Activated naive CD4-positive, alpha-beta T cell treated with anti-CD3 and anti-CD28 coated beads, Interleukin-2, amount 10 ng/mL, durations not matched to agents 7 days and 5 days (primary cell): ENCODE data around the gene QKI.

Experiments used
- CTCF ChIA-PET: fragments of 350-600 bp; sonication (Branson Sonifier 250); formaldehyde crosslinking; loops from one replicate; lab custom pipeline; 2021; ENCODE audit warnings: antibody characterized with exemption; lab: Charles Lee
- DNase-seq: peaks from one replicate; pipeline ENCODE4 v3.0.0-alpha.2; 2020
- H3K27ac Mint-ChIP-seq: one replicate; pipeline ENCODE4 v1.8.0; 2021; ENCODE audit warnings: mild to moderate bottlenecking, moderate library complexity, mixed read lengths
- H3K27me3 Mint-ChIP-seq: one replicate; pipeline ENCODE4 v1.8.0; 2021; ENCODE audit warnings: mild to moderate bottlenecking, mixed read lengths
- H3K36me3 Mint-ChIP-seq: one replicate; pipeline ENCODE4 v1.8.0; 2021; ENCODE audit warnings: mixed read lengths
- H3K4me1 Mint-ChIP-seq: one replicate; pipeline ENCODE4 v1.8.0; 2021; ENCODE audit warnings: mixed read lengths
- H3K4me3 Mint-ChIP-seq: one replicate; pipeline ENCODE4 v1.8.0; 2021; ENCODE audit warnings: mild to moderate bottlenecking, moderate library complexity, mixed read lengths
- H3K9me3 Mint-ChIP-seq: one replicate; pipeline ENCODE4 v1.8.0; 2021; ENCODE audit warnings: mixed read lengths

Gene QKI

DNA sequence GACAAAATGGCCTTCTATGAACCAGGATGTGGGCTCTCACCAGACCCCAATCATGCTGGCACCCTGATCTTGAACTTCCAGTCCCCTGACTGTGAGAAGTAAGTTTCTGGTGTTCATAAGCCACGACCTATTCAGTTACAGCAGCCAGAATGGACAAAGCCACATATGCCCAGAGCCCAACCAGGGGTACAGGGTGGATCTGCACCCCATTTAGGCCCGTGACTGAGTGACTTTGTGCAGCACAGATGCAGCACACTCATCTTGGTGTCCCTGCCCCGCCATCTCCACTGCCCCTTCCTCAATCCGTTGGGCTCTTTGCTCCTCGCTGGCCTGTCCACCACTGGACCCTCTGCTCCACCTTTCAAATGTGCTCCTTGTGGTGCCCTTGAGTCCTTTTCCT is 205.6 kb downstream of the QKI start:
- Mint-ChIP-seq H3K9me3 (no peaks in the 10 kb centered on the region), H3K4me1 (no peaks in the 10 kb centered on the region), H3K36me3 (no peaks in the 10 kb centered on the region), H3K27me3 (no peaks in the 10 kb centered on the region), H3K27ac (no peak overlapping the region), H3K4me3 (no peak overlapping the region)
- CTCF ChIA-PET, result no interaction called here
- no peak for DNase-seq

DNA sequence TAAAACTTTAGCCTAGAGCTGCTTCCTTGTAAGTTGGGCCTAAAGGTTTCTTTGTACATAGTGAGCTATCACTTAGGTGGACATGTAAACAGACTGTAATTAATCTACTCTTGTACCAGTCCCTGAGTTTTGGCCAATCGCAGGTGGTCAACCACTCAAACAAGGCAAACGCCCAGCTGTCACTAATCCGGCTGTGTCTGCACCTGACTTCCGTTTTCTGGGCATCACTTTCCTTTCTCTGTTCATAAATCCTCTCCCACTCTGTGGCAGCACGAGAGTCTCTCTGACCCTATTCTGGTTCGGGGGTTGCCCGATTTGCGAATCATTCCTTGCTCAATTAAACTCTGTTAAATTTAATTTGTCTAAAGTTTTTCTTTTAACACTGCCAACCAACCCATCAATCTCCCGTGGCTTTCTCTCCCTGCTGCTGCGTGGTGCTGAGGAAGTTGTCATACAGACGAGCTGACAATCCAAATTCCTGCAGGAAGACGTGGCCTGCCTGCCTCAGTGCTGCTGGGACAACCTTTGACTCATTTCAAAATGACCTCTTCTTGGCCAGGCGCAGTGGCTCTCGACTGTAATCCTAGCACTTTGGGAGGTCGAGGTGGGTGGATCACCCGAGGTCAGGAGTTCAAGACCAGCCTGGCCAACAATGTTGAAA is 206.3 kb downstream of the QKI start:
- no peaks in the 10 kb centered on the region for H3K27me3 Mint-ChIP-seq
- no peak overlapping the region for H3K4me3 Mint-ChIP-seq
- H3K27ac Mint-ChIP-seq, result no peak overlapping the region
- CTCF ChIA-PET, result no interaction called here
- no peaks in the 10 kb centered on the region for H3K36me3 Mint-ChIP-seq
- DNase-seq, result no peak
- H3K4me1 Mint-ChIP-seq, result no peaks in the 10 kb centered on the region
- no peaks in the 10 kb centered on the region for H3K9me3 Mint-ChIP-seq

DNA sequence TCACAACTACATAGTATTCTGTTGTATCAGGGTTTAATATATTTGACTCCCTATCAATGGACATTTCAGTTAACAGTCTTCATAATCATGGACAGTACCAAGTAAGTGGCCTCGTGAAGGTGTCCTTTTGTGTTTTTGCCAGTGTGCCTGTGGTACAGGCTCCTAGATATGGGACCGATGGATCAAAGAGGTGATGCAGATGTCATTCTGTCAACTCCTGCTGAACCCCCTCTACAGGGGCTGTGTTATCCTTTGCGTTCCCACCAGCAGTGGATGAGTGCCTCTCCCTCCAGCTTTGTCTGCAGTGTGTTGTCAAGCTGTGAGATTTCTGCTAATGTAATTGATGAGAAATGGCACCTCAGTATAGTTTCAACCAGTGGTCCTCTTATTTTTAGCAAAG is 210.7 kb downstream of the QKI start:
- H3K4me1 Mint-ChIP-seq, result no peaks in the 10 kb centered on the region
- CTCF ChIA-PET, result no interaction called here
- H3K27me3 Mint-ChIP-seq, result peaks cover 7% of the 10 kb centered on the region
- H3K27ac Mint-ChIP-seq, result no peak overlapping the region
- DNase-seq, result no peak
- H3K4me3 Mint-ChIP-seq, result no peak overlapping the region
- no peaks in the 10 kb centered on the region for H3K9me3 Mint-ChIP-seq
- H3K36me3 Mint-ChIP-seq, result no peaks in the 10 kb centered on the region

DNA sequence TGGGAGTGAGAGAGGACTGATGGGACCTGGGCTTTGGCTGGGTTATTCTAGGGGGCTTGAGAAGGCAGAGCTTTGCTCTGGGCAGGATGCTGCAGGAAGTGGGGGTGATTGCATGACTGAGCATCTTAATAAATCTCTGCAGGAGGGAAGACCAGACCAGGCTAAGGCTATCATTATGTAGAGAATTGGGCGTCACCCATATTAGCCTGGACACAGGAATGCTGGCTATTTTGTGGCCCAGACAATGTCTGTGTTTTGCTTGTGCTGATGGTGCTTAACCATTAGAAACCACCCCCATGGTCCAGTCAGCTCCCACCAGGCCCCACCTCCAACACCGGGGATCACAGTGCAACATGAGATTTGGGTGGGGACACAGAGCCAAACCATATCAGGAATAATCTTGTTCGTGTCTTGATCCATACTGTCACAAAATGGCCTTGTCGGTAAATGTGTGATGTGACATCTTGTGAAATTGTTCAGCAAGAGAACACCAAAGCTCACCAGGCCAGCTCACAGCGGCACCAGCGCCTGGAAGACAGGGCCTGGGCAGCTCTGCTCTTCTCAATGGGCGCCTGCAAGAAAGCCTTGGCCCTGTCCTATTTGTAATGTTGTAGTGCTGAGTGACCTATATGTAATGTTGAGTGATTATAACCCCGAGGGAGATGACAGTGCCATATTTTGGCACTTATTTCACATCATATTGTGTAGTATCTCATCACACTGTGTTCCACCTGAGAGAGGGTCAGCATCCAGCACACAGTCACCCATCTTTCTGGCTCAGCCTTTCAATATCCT is 211.8 kb downstream of the QKI start:
- no peak overlapping the region for H3K4me3 Mint-ChIP-seq
- no peaks in the 10 kb centered on the region for H3K36me3 Mint-ChIP-seq
- CTCF ChIA-PET, result no interaction called here
- peaks cover 17% of the 10 kb centered on the region for H3K27me3 Mint-ChIP-seq
- H3K27ac Mint-ChIP-seq, result no peak overlapping the region
- H3K9me3 Mint-ChIP-seq, result no peaks in the 10 kb centered on the region
- no peaks in the 10 kb centered on the region for H3K4me1 Mint-ChIP-seq
- no peak for DNase-seq

DNA sequence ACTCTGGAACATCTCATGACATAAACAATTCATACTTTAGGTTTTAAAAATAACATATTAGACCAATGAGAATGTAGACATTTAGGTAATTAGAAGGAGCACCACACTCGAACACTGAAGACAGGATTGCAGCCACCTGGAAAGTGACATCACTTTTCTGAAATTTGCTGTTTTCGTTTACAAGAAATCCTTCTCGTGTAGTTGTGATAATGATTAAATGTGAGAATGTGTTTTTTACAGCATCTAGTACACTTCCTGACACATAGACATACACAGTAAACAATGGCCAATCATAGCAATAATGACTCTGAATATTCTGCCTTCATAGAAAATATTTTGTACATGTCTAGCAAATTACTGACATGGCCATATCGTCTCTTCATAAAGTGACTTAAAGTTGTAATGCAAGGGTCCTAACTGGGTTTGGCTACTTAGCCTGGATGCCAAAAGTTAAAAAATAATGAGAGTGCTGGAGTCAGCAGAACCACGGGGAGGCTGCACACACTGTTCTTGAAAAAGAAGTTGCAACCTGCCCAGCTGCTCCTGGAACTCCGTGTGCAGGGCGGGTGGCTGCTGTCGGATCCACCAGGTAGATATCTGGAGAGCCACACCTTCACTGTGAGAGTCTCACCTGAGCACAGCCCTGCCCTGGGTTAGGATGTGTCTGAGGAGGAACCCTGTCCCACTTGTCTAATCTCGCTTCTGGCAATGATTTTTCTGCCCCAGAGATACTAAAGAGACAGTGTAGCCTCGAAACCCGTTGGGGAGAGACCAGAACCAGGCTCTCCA is 212.9 kb downstream of the QKI start:
- Mint-ChIP-seq H3K27me3 (peaks cover 22% of the 10 kb centered on the region), H3K9me3 (no peaks in the 10 kb centered on the region), H3K4me3 (no peak overlapping the region), H3K36me3 (no peaks in the 10 kb centered on the region), H3K4me1 (no peaks in the 10 kb centered on the region), H3K27ac (no peak overlapping the region)
- CTCF ChIA-PET, result no interaction called here
- no peak for DNase-seq
